Measurements from ENCODE around the gene FLVCR1. TPM values are rescaled to one million over a fixed set of nuclear protein-coding genes. Genes with fewer than 3 reads are reported as not detected.

FLVCR1 gene
- polyA plus RNA-seq, 3 donors, result 1.8 to 5.5 (median 2.8) TPM

DNA sequence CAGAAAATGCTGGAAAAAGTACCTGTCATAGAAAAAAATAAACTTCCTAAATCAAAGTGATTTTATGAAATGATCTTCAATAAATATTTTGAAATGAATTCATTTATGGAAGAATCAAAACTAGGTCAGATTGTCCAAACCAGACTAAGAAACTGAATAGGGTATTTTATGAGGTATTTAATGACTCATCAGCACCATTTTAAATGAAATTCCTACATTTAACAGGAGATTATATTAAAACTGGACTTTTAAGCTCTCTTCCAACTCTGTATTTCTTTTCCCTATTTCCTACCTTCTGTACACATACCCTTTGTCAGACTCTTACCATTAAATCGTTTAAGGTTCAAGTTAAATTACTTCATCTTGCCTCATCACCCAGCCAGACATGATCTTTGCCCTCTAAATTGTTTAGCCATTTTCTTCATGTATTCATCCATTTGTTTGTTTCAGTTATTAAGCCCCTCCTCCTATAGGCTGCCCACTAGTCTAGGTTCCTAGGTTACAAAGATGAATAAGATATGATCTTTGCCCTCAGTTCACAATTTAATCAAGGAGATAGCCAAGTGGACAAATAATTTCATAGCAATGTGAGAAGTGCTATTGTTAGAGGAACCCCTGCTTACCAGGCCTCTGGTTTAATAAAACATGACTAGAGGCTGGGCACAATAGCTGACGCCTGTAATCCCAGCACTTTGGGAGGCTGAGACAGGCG lies 41.4 kb upstream of the FLVCR1 start:
- Mint-ChIP-seq H3K9me3 (peaks cover 0 to 2% (median 0%) of the 10 kb centered on the region in 7 donors), H3K36me3 (peaks cover 14 to 18% of the 10 kb centered on the region in 2 donors), H3K27me3 (ENCODE audit: low read depth in 3 of 3) (no peaks in the 10 kb centered on the region), H3K4me1 (peaks cover 25% of the 10 kb centered on the region), H3K27ac (no peak overlapping the region), H3K4me3 (no peak overlapping the region)
- H3K27ac ChIP-seq (ENCODE audit: low read depth in 1 of 2, low read length in 2 of 2), result no peak overlapping the region
- H4K20me1 ChIP-seq (ENCODE audit: insufficient read depth, low read length), result no peaks in the 10 kb centered on the region
- no peaks in the 10 kb centered on the region for H3K27me3 ChIP-seq (ENCODE audit: control insufficient read depth in 2 of 2, insufficient read depth in 2 of 2, low read length in 2 of 2)
- no peak overlapping the region for H3K4me3 ChIP-seq (replicated peaks in 1 of 3; ENCODE audit: low read depth in 2 of 3, low read length in 3 of 3)
- peaks cover 18 to 19% of the 10 kb centered on the region in 2 donors for H3K4me1 ChIP-seq (ENCODE audit: control insufficient read depth in 1 of 2, insufficient read depth in 2 of 2, low read length in 2 of 2)
- no peaks in the 10 kb centered on the region for H3K9me3 ChIP-seq (replicated peaks in 1 of 2; ENCODE audit: control insufficient read depth in 1 of 2, insufficient read depth in 1 of 2, low read length in 2 of 2)
- no peaks in the 10 kb centered on the region for H3K79me2 ChIP-seq (ENCODE audit: insufficient read depth, low read length)
- H2AFZ ChIP-seq (ENCODE audit: insufficient read depth, low read depth, low read length, poor library complexity, severe bottlenecking), result no peak overlapping the region
- peaks cover 6 to 19% of the 10 kb centered on the region in 2 donors for H3K36me3 ChIP-seq (replicated peaks in 1 of 2; ENCODE audit: control insufficient read depth in 1 of 2, insufficient read depth in 2 of 2, low read length in 2 of 2)
- intact Hi-C loops (cut with micrococcal nuclease), result no loop called here
- H3K4me2 ChIP-seq (replicated peaks; ENCODE audit: extremely low read depth, low read length, poor library complexity, severe bottlenecking), result no peak overlapping the region
- no peak overlapping the region for H3K9ac ChIP-seq (ENCODE audit: insufficient read depth, low read length, poor library complexity, severe bottlenecking)
- 92% methylated on average over 3 of the region's 3 CpGs for WGBS (ENCODE audit: insufficient coverage)
- TF ChIP-seq, protein P1, sequence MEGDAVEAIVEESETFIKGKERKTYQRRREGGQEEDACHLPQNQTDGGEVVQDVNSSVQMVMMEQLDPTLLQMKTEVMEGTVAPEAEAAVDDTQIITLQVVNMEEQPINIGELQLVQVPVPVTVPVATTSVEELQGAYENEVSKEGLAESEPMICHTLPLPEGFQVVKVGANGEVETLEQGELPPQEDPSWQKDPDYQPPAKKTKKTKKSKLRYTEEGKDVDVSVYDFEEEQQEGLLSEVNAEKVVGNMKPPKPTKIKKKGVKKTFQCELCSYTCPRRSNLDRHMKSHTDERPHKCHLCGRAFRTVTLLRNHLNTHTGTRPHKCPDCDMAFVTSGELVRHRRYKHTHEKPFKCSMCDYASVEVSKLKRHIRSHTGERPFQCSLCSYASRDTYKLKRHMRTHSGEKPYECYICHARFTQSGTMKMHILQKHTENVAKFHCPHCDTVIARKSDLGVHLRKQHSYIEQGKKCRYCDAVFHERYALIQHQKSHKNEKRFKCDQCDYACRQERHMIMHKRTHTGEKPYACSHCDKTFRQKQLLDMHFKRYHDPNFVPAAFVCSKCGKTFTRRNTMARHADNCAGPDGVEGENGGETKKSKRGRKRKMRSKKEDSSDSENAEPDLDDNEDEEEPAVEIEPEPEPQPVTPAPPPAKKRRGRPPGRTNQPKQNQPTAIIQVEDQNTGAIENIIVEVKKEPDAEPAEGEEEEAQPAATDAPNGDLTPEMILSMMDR (IDR thresholded peaks at IDR 0.05), result no peak
- DNase-seq, result no peak

DNA sequence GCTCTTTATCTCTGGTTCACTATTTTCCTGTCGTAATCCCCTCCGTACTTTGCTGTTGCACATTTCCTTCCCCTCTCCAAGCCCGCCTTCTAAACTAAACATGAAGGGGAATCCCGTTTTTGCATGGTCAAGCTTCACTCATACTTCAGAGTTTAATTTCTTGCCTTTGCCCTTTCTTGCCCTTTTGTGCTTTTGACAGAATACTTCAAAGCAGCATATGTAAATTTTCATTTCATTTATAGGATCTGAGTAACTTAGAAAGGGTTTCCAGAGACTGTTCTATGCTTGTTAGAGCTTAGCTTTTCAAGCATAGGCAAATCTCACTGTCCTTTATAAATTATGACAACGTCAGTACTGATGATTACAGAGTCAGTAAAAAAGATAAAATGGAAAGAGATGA lies 38.3 kb upstream of the FLVCR1 start:
- WGBS (ENCODE audit: insufficient coverage), result 0% methylated on average over 4 of the region's 5 CpGs
- Mint-ChIP-seq H3K27ac (peak overlapping the region in 5 of 7 donors; percentile 9 to 70 (median 33)), H3K9me3 (peaks cover 5 to 15% (median 11%) of the 10 kb centered on the region in 7 donors), H3K27me3 (ENCODE audit: low read depth in 3 of 3) (peaks cover 0 to 1% (median 0%) of the 10 kb centered on the region in 3 donors), H3K4me1 (peaks cover 22% of the 10 kb centered on the region), H3K4me3 (peak overlapping the region; percentile 38 to 85), H3K36me3 (peaks cover 12% of the 10 kb centered on the region in 2 donors)
- TF ChIP-seq, protein P1 (IDR thresholded peaks at IDR 0.05), result no peak
- H4K20me1 ChIP-seq (ENCODE audit: insufficient read depth, low read length), result no peaks in the 10 kb centered on the region
- H3K4me3 ChIP-seq (replicated peaks in 1 of 3; ENCODE audit: low read depth in 2 of 3, low read length in 3 of 3), result peak overlapping the region in 1 of 3 experiments; percentile 23
- peak; percentile 57 to 83 (median 62) for DNase-seq
- H3K9me3 ChIP-seq (replicated peaks in 1 of 2; ENCODE audit: control insufficient read depth in 1 of 2, insufficient read depth in 1 of 2, low read length in 2 of 2), result peaks cover 10 to 11% of the 10 kb centered on the region in 2 donors
- H3K36me3 ChIP-seq (replicated peaks in 1 of 2; ENCODE audit: control insufficient read depth in 1 of 2, insufficient read depth in 2 of 2, low read length in 2 of 2), result peaks cover 0 to 7% of the 10 kb centered on the region in 2 donors
- intact Hi-C loops (cut with micrococcal nuclease), result no loop called here
- peak overlapping the region in 1 of 2 donors; percentile 62 for H3K27ac ChIP-seq (ENCODE audit: low read depth in 1 of 2, low read length in 2 of 2)
- H3K4me2 ChIP-seq (replicated peaks; ENCODE audit: extremely low read depth, low read length, poor library complexity, severe bottlenecking), result peak overlapping the region; percentile 56
- H3K4me1 ChIP-seq (ENCODE audit: control insufficient read depth in 1 of 2, insufficient read depth in 2 of 2, low read length in 2 of 2), result peaks cover 18 to 19% of the 10 kb centered on the region in 2 donors
- H3K9ac ChIP-seq (ENCODE audit: insufficient read depth, low read length, poor library complexity, severe bottlenecking), result no peak overlapping the region
- no peak overlapping the region for H2AFZ ChIP-seq (ENCODE audit: insufficient read depth, low read depth, low read length, poor library complexity, severe bottlenecking)
- no peaks in the 10 kb centered on the region for H3K79me2 ChIP-seq (ENCODE audit: insufficient read depth, low read length)
- no peaks in the 10 kb centered on the region for H3K27me3 ChIP-seq (ENCODE audit: control insufficient read depth in 2 of 2, insufficient read depth in 2 of 2, low read length in 2 of 2)

Data from CD14-positive monocyte (primary cell).